NCI-H748 (cell line): ENCODE data around the gene NUP188.

Source experiments
- DNase-seq: peaks from one replicate; lab custom pipeline; 2025; ENCODE audit not compliant: unreplicated experiment; lab: John Stamatoyannopoulos, UW

Gene NUP188

DNA sequence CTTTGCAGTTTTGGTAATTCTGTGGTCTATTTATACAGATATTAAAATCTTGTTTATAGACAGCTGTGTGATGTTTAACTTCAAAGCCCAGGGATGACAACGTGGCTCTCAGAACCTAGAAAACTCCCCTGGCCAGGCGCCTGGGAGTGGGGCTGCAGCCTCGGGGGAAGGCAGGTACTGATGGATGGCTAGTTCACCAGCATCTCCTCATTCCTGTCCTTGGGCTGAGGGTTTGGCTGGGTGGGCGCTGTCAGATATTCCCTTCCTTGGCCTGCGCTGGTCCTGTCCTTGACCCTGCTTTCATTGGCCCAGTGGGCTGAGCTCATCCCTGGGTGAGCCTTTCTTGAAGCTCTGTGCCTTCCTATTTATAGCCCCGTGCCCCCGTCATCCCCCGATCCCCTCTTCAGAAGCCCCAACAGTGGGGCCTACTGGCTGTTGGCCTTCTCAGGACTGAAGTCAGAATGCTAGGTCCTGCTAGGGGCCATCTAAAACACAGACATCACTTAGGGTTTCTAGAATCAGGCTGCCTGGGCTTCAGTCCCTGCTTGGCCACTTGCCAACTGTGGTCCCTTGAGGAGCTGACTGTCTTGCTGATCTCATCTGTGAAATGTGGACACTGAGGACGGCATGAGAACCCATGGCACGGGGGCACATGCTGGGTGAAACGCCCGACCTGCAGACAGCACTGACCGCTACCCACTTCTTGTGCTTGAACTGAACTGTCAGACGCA is 59.7 kb downstream of the NUP188 start:
- DNase-seq, result no peak

GRCh38 chr9:129007766-129008468 is 60.4 kb downstream of the NUP188 start:
- DNase-seq, result no peak

DNA sequence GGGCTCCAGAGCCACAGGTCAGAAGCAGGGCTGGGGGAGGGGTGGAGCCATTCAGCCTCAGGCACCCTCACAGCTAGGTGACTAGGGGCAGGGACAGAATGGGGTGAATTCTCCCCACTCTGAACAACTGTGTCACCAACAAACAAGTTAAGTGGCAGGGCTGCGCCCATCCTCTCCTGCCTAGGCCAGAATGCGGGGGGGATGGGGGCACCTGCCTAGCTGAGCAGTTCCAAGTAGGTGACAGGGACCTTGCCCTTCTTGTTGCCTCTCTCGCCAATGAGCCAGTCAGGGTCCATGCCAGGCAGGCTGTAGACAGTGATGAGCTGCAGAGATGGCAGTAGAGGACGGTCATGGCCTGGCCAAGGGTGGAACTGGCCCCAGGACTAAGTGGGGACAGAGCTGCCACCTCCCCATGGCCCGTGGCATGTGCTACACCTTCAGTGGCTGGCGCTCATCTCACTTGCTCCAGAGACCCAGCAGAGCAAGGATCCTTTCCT is 61.0 kb downstream of the NUP188 start:
- no peak for DNase-seq

DNA sequence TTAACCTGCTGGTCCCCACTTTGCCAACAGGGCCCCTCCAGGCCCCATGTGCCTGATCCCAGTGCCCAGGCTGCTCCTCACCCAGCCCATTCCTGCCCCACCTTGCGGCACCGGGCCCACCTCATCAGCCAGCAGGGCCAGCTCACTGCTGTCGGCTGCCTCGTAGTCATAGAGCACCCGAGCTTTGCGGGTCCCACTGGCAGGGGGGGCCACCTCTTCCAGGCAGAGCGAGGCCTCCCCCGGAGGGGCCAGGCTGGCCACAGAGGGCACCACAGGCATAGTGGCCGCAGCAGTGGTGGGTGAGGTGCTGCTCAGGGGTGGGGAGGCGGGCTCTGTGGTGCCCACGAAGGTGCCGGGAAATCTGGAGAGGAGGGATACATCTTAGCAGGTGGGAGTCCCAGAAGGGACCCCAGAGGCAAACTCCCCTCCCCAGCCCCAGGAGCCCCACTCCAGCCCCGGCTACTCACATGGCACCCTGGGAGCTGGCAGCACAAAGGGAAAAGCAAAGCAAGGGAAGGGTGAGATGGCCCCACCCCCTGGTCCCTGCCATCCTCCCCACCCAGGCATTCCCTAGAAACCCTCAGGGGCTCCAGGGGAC is 61.6 kb downstream of the NUP188 start:
- DNase-seq, result no peak

DNA sequence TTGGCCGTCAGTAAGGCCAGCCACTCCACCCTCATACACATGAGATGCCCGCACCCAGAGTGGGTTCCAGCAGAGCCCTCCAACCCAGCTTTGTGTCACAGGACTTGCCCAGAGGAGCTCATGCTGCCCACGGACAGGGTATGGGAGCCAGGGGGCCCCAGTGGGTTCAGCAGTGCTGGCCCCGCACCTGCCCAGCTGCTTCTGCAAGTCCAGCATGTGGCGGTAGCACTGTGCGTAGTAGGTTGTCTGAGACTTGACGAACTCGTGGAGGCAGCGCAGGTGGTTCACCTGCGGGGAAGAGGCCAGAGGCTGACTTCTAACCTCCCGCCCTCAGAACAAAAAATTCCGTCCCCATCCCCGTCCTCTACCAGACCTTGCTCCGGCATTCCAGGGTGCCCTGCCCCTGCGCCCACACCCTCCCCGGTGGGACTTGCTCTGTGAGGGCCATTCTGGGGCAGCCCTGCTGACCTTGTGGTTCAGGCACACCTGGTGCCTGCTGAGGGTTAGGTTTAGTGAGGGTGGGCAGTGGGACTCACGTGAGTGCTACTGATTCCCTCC is 62.2 kb downstream of the NUP188 start:
- no peak for DNase-seq

DNA sequence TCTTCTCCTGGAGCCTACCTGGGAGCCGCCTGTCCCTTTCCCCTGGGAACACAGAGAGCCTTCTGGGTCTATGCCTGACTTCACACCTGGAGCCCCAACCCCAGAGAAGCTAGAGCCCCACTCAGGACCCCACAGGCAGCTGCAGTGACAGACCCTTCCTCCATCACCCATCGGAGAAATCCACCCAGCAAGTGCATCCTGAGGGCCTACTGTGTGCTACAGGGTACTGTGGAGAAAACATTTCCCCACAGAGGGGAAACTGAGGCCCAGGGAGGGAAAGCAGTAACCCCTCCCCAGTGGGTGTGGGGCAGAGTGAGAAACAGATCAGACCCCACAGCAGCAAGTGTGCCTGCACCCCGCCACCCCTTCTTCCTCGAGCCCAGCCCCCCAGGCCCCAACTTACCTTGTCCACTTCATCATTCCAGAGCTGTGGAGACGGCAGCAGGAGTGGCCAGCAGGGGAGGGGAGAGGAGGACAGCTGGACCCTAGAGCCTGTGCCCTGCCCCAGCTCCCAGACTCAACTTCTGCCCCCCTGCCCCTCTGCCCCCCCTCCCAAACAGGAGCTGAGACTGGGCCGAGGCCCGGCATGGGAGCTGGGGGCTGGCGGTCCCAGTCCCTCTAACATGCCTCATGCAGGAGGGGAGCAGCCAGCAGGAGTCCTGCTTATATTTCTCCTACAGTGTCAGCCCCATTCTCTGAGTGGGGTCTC is 62.9 kb downstream of the NUP188 start:
- DNase-seq, result no peak

GRCh38 chr9:129011170-129011569 is 63.7 kb downstream of the NUP188 start:
- DNase-seq, result no peak

- DNase-seq, result no peak
These were observed 64.3 kb downstream of the NUP188 start for GRCh38 chr9:129011761-129012181.

- no peak for DNase-seq
These were observed 64.8 kb downstream of the NUP188 start for GRCh38 chr9:129012343-129012742.

DNA sequence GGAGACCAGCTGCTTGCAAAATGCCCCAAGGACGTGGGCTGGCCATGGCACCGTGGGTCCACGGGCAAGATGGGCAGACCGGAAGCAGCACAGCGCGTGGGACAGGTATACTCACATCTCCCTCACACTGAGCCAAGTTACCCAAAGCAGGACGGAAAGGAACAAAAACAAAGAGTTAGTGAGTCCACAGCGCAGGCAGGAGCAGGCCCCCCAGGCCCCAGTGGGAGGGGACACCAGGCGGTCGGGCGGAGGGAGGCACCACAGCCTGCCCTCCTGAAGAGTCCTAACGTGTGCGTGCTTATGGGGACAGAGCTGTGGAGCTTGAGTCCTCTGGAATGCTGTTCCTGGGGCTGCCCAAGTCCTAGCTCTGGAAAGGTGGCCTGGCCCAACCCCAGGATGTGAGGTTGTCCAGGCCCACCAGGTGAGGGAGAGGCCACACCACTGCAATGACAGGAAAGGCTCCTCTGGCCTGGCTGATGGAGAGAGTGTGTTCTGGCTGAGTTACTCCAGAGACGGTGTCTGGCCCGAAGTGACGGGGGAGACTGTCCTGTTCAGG is 65.5 kb downstream of the NUP188 start:
- DNase-seq, result no peak

GRCh38 chr9:129013674-129014073 is 66.2 kb downstream of the NUP188 start:
- DNase-seq, result no peak

DNA sequence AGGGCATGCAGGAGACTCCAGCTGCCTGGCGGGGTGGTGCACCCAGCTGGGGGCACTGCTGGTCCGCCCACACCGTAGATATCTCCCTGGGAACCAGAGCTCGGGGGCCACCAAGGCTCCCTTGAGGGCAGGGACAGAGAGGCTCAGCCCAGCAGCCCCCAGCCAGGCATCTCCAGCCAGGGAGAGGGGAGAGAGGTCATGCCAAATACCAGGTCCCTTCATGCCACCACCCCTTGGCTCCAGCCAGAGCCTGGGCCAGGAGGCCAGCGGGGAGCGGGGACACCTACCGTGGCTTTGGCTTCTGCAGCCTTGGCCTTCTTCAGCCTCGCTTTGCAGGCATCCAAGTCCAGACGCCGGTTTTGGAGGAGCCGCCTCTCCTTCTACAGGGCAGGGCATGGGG is 66.6 kb downstream of the NUP188 start:
- no peak for DNase-seq

DNA sequence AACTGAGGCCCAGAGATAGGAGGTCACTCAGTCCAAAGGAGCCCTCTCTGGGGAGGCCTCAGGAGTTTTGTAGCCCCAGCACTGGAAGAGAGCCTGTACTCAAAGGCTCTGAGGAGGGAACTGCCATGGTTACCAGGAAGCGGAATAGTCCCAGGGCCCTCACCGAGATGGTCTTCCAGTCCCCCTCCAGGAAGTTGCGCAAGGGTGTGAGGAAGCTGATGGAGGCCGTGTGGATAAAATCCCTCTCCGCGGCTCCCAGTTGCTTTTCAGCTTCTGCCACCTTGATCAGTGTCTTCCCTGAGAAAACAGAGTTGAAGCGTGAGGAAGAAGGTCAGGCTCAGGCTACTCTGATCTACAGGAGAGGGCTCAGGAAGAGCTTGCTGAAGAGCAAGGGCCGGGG is 67.1 kb downstream of the NUP188 start:
- no peak for DNase-seq

DNA sequence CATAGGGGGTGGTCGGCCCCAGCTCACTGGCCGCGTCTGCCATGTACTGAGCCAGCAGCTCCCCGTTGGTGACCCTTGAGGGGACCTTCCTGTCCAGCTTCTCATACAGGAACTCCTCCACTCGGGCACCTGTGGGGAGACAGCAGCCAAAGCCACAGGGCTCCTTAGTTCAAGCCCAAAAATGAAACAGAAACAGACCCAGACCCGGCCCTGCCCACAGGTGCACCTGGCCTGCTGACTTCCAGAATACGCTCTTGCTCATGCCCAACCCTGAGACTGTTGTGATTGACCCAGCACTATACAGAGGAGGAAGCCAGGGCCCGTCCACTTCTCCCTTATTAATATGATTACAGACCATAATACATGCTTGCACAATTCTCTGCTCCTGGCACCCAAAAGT is 73.6 kb downstream of the NUP188 start:
- DNase-seq, result no peak

- DNase-seq, result no peak
These were observed 74.5 kb downstream of the NUP188 start for GRCh38 chr9:129022037-129022436.

DNA sequence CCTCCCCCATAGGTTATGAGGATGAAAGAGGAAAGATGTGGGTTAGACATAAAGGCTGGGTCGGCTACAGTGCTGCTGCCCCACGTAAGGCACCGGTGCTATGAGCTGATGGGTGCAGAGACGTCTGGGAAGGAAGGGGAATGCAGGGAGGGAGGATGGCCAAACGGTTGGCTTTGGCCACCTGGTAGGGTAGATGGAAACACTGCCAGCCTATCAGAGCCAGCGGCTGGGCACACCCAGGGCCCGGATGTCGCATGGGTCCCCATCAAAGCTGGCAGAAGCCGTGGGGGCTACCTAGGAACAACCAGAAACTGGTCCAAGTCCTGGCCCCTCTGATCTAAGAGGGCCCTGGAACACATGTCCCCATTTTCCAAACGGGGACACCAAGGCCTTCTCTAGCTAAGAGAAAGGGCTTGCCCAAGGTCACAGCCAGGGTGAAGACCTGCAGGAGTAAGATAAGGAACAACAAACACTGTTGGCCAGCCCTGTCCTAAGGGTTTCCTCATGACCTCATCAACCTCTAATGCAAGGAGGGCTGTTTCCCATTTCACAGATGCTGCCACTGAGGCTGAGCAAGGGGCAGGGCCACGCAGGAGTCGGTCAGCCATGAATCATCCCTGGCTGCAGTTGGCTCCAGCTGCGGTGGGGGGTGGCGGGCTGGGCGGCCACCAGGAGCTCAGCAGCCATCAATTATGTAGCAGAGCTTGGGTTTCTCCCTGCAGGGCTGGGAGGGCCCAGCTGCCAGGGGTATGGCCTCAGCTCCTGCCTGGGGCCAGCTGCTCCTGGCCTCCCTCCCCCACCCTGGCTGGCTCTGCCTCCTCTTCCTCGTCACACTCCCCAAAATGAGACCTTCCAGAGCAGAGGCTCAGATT is 75.8 kb downstream of the NUP188 start:
- no peak for DNase-seq

DNA sequence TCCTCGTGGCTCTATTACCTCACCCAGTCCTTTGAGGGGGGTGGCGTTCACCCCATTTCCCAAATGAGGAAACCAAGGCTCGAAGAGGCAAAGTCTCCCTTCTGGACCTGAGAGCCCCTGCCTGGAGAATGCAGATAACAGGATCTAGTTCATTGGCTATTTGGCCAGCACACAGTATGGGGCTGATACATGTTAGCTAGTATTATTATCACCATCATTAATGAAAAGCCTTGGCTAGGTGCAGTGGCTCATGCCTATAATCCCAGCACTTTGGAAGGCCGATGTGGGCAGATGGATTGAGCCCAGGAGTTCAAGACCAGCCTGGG is 76.4 kb downstream of the NUP188 start:
- no peak for DNase-seq

- DNase-seq, result peak; percentile 86
These were observed 79.1 kb downstream of the NUP188 start for GRCh38 chr9:129026442-129027223.

- peak; percentile 58 for DNase-seq
These were observed 79.8 kb downstream of the NUP188 start for GRCh38 chr9:129027224-129027684.
